Immature natural killer cell (primary cell): ENCODE data around the gene SPO11. TPM values are rescaled to one million over a fixed set of nuclear protein-coding genes. Genes with fewer than 3 reads are reported as not detected.
"Not testable (repeated sequence)": the region's sequence is repeated elsewhere in the genome, so short reads cannot be mapped to it uniquely, and the experiment has no call there.

Source experiments
- DNase-seq, 3 donors: peaks; one replicate each; pipeline ENCODE4 v3.0.0; 2022; ENCODE audit warnings: mixed read lengths in 1 of 3
- H3K27ac Mint-ChIP-seq, 6 donors: one replicate each; pipeline ENCODE4 v1.8.0; 2020; ENCODE audit warnings: mixed read lengths in 6 of 6, mild to moderate bottlenecking in 5 of 6, inconsistent platforms in 4 of 6, moderate library complexity in 3 of 6
- H3K27me3 Mint-ChIP-seq, 3 donors: one replicate each; pipeline ENCODE4 v1.8.0; 2020 to 2021; ENCODE audit warnings: low read depth in 3 of 3, mild to moderate bottlenecking in 3 of 3, mixed read lengths in 3 of 3, moderate library complexity in 3 of 3, inconsistent platforms in 1 of 3
- H3K36me3 Mint-ChIP-seq, 3 donors: one replicate each; pipeline ENCODE4 v1.8.0; 2020; ENCODE audit warnings: mixed read lengths in 3 of 3, inconsistent platforms in 2 of 3, mild to moderate bottlenecking in 2 of 3
- H3K4me1 Mint-ChIP-seq, 2 donors: one replicate each; pipeline ENCODE4 v1.8.0; 2020; ENCODE audit warnings: inconsistent platforms in 2 of 2, mild to moderate bottlenecking in 2 of 2, mixed read lengths in 2 of 2, moderate library complexity in 1 of 2
- H3K4me3 Mint-ChIP-seq, 5 donors: one replicate each; pipeline ENCODE4 v1.8.0; 2020; ENCODE audit warnings: mild to moderate bottlenecking in 5 of 5, mixed read lengths in 5 of 5, inconsistent platforms in 3 of 5, moderate library complexity in 3 of 5
- H3K9me3 Mint-ChIP-seq, 6 donors: one replicate each; pipeline ENCODE4 v1.8.0; 2020; ENCODE audit warnings: mild to moderate bottlenecking in 6 of 6, mixed read lengths in 6 of 6, inconsistent platforms in 4 of 6, moderate library complexity in 3 of 6
- polyA plus RNA-seq, 3 donors: library from polyadenylated mRNA; unstranded; fragments of 300-500 nt; fragmentation: Illumina TruSeq; gene quantifications; one replicate each; pipeline ENCODE4 v1.2.3, GENCODE V29; 2021

SPO11 gene
- polyA plus RNA-seq, 3 donors from 2014 or later, result not detected

DNA sequence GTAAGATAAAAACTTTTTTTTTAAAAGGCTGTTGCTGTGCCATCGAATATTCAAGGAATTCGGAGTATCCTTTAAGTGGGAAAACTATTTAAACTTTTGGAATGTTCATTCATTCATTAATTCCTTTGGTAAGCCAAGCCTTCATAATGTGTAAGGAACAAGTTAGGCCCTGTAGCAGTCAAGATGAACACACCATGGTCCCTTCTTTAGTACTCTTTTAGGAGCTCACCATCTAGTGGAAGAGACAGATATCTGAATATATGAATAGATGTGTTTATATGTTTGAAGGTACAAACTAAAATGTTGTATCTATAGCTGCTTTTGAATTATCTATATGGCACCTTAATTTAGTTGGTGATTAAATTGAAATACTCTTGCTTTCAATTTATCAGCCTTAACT, 5.8 kb downstream of the SPO11 start:
- Mint-ChIP-seq H3K27ac (no peak overlapping the region), H3K4me3 (no peak overlapping the region), H3K36me3 (no peaks in the 10 kb centered on the region), H3K4me1 (peaks cover 5 to 8% of the 10 kb centered on the region in 2 donors), H3K9me3 (no peaks in the 10 kb centered on the region), H3K27me3 (peaks cover 4 to 10% (median 6%) of the 10 kb centered on the region in 3 donors)
- DNase-seq, result no peak

DNA sequence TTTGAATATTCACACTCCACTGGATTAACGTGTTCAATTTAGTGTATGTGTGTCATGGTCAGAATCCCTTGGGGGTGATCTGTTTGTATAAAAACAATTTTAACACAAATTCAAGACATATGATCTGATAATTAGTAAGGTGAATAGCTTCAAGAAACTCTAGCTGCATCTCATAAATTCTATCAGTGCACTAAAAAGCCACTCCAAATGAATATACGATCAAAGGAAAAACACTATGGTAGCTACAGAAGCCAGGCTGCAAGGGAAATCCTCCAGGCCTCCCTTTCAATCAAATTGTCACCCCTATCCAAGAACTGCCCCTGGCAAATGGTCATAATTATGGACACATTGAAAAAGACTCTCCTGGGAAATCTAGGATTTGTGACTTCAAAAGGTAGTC, 12.1 kb downstream of the SPO11 start:
- H3K4me1 Mint-ChIP-seq, result no peaks in the 10 kb centered on the region
- no peak overlapping the region for H3K4me3 Mint-ChIP-seq
- H3K27ac Mint-ChIP-seq, result no peak overlapping the region
- H3K36me3 Mint-ChIP-seq, result no peaks in the 10 kb centered on the region
- peaks cover 2 to 4% (median 3%) of the 10 kb centered on the region in 3 donors for H3K27me3 Mint-ChIP-seq
- DNase-seq, result no peak
- no peaks in the 10 kb centered on the region for H3K9me3 Mint-ChIP-seq

DNA sequence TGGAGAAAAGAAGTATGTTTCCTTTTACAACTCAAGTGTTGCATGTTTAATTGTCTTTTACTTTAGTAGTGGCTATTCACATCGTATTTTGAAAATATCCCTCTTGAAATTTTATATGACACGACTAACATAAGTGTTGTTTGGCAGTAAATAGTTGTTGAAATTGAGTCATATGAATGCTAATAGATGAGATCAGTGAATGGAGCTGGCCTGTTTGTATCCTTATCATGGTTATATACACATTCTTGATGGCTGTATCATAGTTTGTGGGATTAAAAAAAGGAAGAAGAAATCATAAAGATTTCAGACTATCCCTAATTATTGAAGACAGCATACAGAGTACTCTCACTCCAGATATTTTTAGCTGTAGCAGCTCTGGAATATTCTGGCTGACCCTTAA, 13.2 kb downstream of the SPO11 start:
- no peak overlapping the region for H3K4me3 Mint-ChIP-seq
- H3K36me3 Mint-ChIP-seq, result no peaks in the 10 kb centered on the region

DNA sequence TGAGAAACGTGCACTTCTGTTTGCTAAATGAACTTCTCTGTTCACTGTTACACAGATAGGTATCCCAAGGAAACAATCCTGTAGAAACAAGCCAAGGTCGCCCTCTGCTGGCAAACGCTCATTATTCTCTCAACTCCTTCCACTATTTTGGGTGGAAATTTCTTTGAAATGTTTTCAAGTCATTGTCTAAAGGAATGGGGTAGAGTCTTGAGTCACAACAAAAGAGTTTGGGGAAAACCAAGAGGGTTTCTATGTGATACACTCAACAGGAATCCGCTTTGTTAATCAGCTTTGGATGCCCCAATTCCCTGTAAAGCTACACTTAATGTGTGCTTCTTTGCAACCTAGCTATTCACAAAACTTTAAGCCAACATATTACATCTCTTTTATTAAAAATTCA, 16.9 kb downstream of the SPO11 start:
- Mint-ChIP-seq H3K4me3 (no peak overlapping the region), H3K4me1 (peaks cover 1 to 11% of the 10 kb centered on the region in 2 donors), H3K9me3 (no peaks in the 10 kb centered on the region), H3K27me3 (peaks cover 3 to 21% (median 14%) of the 10 kb centered on the region in 3 donors), H3K36me3 (no peaks in the 10 kb centered on the region), H3K27ac (no peak overlapping the region)
- DNase-seq, result peak; percentile 27 to 61 (median 41)

More for the DNA sequence above, 13.2 kb downstream of the SPO11 start:
- DNase-seq, result no peak
- Mint-ChIP-seq H3K4me1 (no peaks in the 10 kb centered on the region), H3K9me3 (no peaks in the 10 kb centered on the region), H3K27ac (no peak overlapping the region), H3K27me3 (peaks cover 0 to 8% (median 2%) of the 10 kb centered on the region in 3 donors)

DNA sequence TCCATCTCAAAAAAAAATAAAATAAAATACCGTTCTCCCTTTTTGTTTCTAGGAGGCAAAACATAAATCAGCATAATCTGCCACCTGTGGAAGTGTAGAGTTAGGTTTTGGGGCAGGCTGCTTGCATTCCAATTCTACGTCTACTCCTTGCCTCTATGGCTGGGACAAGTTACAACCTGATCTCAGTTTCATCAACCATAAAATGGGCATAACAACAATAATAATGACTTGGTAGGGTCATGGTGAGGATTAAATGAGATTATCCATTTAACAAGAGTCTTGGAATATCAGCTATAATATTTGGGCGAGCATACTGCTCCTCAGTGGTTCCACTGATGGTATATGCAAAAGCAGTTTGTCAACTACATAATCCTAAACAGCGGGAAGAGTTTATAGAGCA, 17.8 kb downstream of the SPO11 start:
- DNase-seq, result no peak
- Mint-ChIP-seq H3K36me3 (no peaks in the 10 kb centered on the region), H3K27ac (no peak overlapping the region), H3K9me3 (no peaks in the 10 kb centered on the region), H3K4me1 (peaks cover 11 to 20% of the 10 kb centered on the region in 2 donors), H3K27me3 (peaks cover 3 to 24% (median 18%) of the 10 kb centered on the region in 3 donors), H3K4me3 (no peak overlapping the region)

DNA sequence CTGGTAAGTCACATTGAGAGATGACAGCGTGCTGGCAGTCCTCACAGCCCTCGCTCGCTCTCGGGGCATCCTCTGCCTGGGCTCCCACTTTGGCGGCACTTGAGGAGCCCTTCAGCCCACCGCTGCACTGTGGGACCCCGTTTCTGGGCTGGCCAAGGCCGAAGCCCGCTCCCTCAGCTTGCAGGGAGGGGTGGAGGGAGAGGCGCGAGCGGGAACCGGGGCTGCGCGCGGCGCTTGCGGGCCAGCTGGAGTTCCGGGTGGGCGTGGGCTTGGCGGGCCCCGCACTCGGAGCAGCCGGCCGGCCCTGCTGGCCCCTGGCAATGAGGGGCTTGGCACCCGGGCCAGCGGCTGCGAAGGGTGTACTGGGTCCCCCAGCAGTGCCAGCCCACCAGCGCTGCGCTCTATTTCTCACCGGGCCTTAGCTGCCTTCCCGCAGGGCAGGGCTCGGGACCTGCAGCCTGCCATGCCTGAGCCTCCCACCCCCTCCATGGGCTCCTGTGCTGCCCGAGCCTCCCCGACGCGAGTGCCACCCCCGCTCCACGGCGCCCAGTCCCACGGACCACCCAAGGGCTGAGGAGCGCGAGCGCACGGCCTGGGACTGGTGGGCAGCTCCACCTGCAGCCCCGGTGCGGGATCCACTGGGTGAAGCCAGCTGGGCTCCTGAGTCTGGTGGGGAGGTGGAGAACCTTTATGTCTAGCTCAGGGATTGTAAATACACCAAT, 18.8 kb downstream of the SPO11 start:
- Mint-ChIP-seq H3K27me3 (peaks cover 3 to 24% (median 18%) of the 10 kb centered on the region in 3 donors), H3K4me1 (peaks cover 20 to 28% of the 10 kb centered on the region in 2 donors)
- not testable (repeated sequence) for H3K36me3 Mint-ChIP-seq, DNase-seq, H3K4me3 Mint-ChIP-seq, H3K9me3 Mint-ChIP-seq, H3K27ac Mint-ChIP-seq

DNA sequence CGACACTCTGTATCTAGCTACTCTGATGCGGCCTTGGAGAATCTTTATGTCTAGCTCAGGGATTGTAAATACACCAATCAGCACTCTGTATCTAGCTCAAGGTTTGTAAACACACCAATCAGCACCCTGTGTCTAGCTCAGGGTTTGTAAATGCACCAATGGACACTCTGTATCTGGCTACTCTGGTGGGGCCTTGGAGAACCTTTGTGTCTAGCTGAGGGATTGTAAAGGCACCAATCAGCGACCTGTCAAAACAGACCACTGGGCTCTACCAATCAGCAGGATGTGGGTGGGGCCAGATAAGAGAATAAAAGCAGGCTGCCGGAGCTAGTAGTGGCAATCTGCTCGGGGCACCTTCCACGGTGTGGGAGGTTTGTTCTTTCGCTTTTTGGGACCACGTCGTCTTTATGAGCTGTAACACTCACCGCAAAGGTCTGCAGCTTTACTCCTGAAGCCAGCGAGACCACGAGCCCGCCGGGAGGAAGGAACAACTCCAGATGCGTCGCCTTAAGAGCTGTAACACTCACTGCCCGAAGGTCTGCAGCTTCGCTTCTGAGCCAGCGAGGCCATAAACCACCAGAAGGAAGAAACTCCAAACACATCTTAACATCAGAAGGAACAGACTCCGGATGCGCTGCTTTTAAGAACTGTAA, 19.4 kb downstream of the SPO11 start:
- DNase-seq, H3K36me3 Mint-ChIP-seq, H3K9me3 Mint-ChIP-seq: not testable (repeated sequence)
- Mint-ChIP-seq H3K27me3 (peaks cover 3 to 24% (median 18%) of the 10 kb centered on the region in 3 donors), H3K4me1 (peaks cover 25 to 30% of the 10 kb centered on the region in 2 donors), H3K27ac (peak overlapping the region in 2 of 6 donors; percentile 14 to 39), H3K4me3 (peak overlapping the region; percentile 36 to 64 (median 56))

DNA sequence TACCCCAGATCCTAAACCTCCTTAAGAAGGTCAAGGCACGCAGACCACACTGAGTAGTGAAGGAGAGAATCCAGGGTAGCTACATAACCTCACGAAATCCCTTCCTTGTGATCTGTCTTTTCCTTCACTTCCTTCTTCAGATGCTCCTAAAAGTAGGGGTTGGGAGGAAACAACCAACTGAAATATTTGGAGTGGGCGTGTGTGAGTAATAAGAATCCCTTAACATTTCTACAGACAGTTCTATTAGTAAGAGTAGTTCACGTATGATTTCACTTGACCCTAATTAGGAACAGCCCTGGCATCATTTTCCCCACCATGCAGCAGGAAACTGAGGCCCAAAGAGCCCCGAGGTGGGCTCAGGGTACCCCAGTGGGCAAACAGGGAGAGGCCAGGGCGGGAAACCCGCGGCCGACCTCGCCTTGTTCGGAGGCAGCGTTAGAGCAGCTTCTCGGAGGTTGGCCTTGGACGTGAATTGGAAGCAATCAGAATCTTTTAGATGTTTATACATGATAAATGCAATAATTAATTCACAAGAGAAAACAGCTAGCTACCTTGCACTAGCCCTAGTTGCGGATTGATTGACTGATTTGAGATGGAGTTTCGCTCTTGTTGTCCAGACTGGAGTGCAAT, 20.6 kb downstream of the SPO11 start:
- peak in 1 of 3 donors; percentile 6 for DNase-seq
- H3K4me3 Mint-ChIP-seq, result peak overlapping the region; percentile 36 to 64 (median 59)
- peaks cover 3 to 24% (median 18%) of the 10 kb centered on the region in 3 donors for H3K27me3 Mint-ChIP-seq
- H3K4me1 Mint-ChIP-seq, result peaks cover 25 to 30% of the 10 kb centered on the region in 2 donors
- H3K27ac Mint-ChIP-seq, result peak overlapping the region; percentile 26 to 78 (median 40)
- H3K9me3 Mint-ChIP-seq, result no peaks in the 10 kb centered on the region
- H3K36me3 Mint-ChIP-seq, result peaks cover 0 to 12% (median 6%) of the 10 kb centered on the region in 3 donors

DNA sequence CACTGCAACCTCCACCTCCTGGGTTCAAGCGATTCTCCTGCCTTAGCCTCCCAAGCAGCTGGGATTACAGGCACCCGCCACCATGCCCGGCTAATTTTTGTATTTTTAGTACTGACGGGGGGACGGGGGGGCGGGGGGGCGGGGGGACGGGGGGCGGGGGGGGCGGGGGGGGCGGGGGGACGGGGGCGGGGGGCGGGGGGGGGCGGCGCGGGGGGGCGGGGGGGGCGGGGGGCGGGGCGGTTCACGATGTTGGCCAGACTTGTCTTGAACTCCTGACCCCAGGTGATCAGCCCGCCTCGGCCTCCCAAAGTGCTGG, 21.1 kb downstream of the SPO11 start:
- H3K27me3 Mint-ChIP-seq, result peaks cover 3 to 24% (median 18%) of the 10 kb centered on the region in 3 donors
- H3K27ac Mint-ChIP-seq, result peak overlapping the region; percentile 78 to 94 (median 90)
- H3K36me3 Mint-ChIP-seq, result peaks cover 3 to 15% (median 10%) of the 10 kb centered on the region in 3 donors
- H3K4me3 Mint-ChIP-seq, result peak overlapping the region; percentile 88 to 92 (median 90)
- not testable (repeated sequence) for H3K9me3 Mint-ChIP-seq, DNase-seq
- H3K4me1 Mint-ChIP-seq, result peaks cover 25 to 30% of the 10 kb centered on the region in 2 donors

DNA sequence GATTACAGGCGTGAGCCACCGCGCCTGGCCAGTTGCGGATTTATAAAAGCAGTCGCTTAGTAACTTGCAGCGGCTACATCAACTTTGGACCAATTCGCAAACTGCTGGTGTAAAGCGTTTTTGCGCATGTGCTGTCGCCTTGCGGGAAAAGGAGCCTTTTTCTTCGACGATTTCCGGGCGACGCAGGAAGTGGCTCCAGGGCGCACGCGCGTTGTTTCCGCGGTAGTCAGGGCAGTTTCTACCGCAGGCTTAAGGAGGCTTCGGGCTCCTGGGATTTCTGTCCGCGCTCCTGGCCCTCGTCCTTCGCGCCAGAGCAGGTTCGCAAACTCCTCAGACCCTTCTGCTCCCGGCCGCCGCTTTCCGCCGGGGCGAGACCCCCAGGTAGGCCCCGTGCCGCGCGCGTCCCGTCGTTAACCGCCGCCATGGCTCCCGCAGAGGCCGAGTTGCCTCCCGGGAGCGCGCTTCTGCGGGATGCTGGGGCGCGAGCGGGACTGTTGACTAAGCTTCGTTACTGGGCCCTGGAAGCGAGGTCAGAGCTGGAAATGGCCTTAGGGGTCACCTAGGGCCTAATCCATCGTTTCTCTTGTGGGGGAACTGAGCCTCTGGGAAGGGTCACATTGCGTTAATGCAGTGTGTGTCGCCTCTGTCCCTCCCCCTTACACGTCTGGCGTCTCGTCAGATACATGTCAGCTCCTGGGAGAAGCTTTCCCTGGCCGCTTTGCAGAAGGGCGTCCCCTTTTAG, 21.6 kb downstream of the SPO11 start, which contains the start of gene RAE1:
TSS of gene RAE1 (plus strand) at position 214 of the 742 bp plus-strand sequence. CDS start 2,784 bp downstream, outside the sequence.
- Mint-ChIP-seq H3K36me3 (peaks cover 5 to 18% (median 12%) of the 10 kb centered on the region in 3 donors), H3K4me1 (peaks cover 25 to 30% of the 10 kb centered on the region in 2 donors), H3K4me3 (peak within 1 kb of the TSS; percentile 88 to 92 (median 90)), H3K27ac (peak within 1 kb of the TSS; percentile 78 to 94 (median 90)), H3K9me3 (no peaks in the 10 kb centered on the region), H3K27me3 (peaks cover 3 to 24% (median 18%) of the 10 kb centered on the region in 3 donors)
- peak; percentile 89 to 92 (median 90) for DNase-seq

DNA sequence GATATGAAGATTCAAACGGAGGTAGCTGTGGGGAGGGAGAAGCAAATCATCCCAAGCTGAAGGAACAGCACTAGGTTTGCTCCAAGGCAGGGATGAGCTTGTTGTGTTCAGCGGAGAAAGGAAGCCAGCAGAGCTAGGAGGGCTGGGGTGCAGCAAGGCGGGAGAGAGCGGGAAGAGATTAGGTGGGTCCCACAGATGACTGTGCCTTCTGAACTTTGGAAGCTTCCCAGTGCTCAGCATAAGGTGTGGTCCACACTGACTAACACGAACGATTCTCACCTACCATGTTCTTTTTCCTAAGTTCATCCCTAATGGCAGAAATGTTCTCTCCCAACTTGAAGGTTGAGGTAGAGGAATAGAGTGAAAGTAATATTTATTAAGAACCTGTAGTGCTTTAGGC, 22.7 kb downstream of the SPO11 start:
- peak overlapping the region; percentile 88 to 92 (median 90) for H3K4me3 Mint-ChIP-seq
- H3K27me3 Mint-ChIP-seq, result peaks cover 3 to 22% (median 18%) of the 10 kb centered on the region in 3 donors
- no peaks in the 10 kb centered on the region for H3K9me3 Mint-ChIP-seq
- H3K27ac Mint-ChIP-seq, result peak overlapping the region in 2 of 6 donors; percentile 6 to 78
- peaks cover 25 to 30% of the 10 kb centered on the region in 2 donors for H3K4me1 Mint-ChIP-seq
- no peak for DNase-seq
- H3K36me3 Mint-ChIP-seq, result peaks cover 5 to 18% (median 15%) of the 10 kb centered on the region in 3 donors

DNA sequence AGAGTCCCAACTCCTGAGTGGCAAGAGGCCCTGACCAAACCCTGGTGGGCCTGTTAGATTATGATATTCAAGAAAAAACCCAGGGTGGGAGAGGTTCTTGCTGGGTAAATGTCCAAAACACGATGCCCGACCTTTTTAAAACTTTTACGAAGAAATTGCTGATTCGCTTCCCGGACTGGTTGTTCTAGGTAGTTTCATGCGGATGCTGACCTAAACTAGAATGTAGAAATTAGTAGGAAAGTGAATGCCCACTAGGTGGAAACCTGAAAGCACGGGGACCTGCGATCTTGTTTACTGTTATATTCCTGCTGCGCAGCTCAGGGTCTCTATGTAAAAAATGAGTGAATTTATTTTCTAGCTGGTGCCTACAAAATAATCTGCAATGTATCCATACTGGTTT, 23.7 kb downstream of the SPO11 start:
- DNase-seq, result no peak
- H3K4me1 Mint-ChIP-seq, result peaks cover 25 to 30% of the 10 kb centered on the region in 2 donors
- H3K27ac Mint-ChIP-seq, result peak overlapping the region in 2 of 6 donors; percentile 40
- H3K9me3 Mint-ChIP-seq, result no peaks in the 10 kb centered on the region
- H3K27me3 Mint-ChIP-seq, result peaks cover 3 to 20% (median 18%) of the 10 kb centered on the region in 3 donors
- H3K36me3 Mint-ChIP-seq, result peaks cover 5 to 18% (median 15%) of the 10 kb centered on the region in 3 donors
- peak overlapping the region in 3 of 5 donors; percentile 26 to 67 (median 62) for H3K4me3 Mint-ChIP-seq

DNA sequence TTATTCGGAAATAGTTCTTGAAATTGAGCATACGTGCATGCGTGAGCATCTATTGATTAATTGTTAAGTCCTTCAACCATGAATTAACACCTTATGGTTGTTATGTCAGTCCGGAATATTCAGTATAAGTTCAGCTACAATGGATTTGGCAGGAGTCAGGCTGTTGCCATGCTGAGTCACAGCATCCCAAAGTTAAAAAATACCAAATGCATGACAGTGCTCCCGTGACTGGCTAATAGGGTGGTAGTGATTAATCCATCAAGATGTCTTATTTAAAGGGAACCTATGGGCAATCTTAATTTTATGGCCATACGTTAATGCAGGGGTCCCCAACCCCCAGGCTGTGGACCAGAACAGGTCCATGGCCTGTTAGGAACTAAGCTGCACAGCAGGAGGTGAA, 31.9 kb downstream of the SPO11 start:
- Mint-ChIP-seq H3K27ac (no peak overlapping the region), H3K4me3 (no peak overlapping the region), H3K4me1 (peaks cover 5% of the 10 kb centered on the region in 2 donors), H3K27me3 (no peaks in the 10 kb centered on the region), H3K36me3 (peaks cover 12 to 26% (median 21%) of the 10 kb centered on the region in 3 donors), H3K9me3 (no peaks in the 10 kb centered on the region)
- DNase-seq, result no peak
